ENCODE measurements around the gene FIZ1.

GRCh38 chr19:55643003-55643886 is 43.9 kb upstream of the FIZ1 start, which contains the start of gene ZNF581:
- no peak for TF ChIP-seq CTCF (tag by site-specific recombination; IDR thresholded peaks at IDR 0.05)
- no peak for TF ChIP-seq MYNN (tag by site-specific recombination; IDR thresholded peaks at IDR 0.05; ENCODE audit: borderline replicate concordance)
- no peak for TF ChIP-seq ZNF138 (tag by site-specific recombination; IDR thresholded peaks at IDR 0.05; ENCODE audit: borderline replicate concordance)
- no peak for TF ChIP-seq ZNF140 (tag by site-specific recombination; IDR thresholded peaks at IDR 0.05)
- peak; percentile 96 for TF ChIP-seq GLI4 (tag by site-specific recombination; IDR thresholded peaks at IDR 0.05)
- TF ChIP-seq, protein P1, sequence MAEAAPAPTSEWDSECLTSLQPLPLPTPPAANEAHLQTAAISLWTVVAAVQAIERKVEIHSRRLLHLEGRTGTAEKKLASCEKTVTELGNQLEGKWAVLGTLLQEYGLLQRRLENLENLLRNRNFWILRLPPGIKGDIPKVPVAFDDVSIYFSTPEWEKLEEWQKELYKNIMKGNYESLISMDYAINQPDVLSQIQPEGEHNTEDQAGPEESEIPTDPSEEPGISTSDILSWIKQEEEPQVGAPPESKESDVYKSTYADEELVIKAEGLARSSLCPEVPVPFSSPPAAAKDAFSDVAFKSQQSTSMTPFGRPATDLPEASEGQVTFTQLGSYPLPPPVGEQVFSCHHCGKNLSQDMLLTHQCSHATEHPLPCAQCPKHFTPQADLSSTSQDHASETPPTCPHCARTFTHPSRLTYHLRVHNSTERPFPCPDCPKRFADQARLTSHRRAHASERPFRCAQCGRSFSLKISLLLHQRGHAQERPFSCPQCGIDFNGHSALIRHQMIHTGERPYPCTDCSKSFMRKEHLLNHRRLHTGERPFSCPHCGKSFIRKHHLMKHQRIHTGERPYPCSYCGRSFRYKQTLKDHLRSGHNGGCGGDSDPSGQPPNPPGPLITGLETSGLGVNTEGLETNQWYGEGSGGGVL (tag by site-specific recombination; IDR thresholded peaks at IDR 0.05): no peak

Data from HEK293 (cell line).